Activated naive CD8-positive, alpha-beta T cell treated with anti-CD3 and anti-CD28 coated beads for 36 hours (primary cell): Measurements from ENCODE around the gene S100A2. TPM values are rescaled to one million over a fixed set of nuclear protein-coding genes. Genes with fewer than 3 reads are reported as not detected.
"Not testable (repeated sequence)": the region's sequence is repeated elsewhere in the genome, so short reads cannot be mapped to it uniquely, and the experiment has no call there.

Experiments
- DNase-seq: peaks from one replicate; pipeline ENCODE4 v3.0.0; 2021
- H3K27ac Mint-ChIP-seq: one replicate; pipeline ENCODE4 v1.8.0; 2022; ENCODE audit warnings: mild to moderate bottlenecking, moderate library complexity, mixed read lengths
- H3K27me3 Mint-ChIP-seq: one replicate; pipeline ENCODE4 v1.8.0; 2022; ENCODE audit warnings: mild to moderate bottlenecking, mixed read lengths
- H3K36me3 Mint-ChIP-seq: one replicate; pipeline ENCODE4 v1.8.0; 2021; ENCODE audit warnings: mild to moderate bottlenecking, mixed read lengths
- H3K4me1 Mint-ChIP-seq: one replicate; pipeline ENCODE4 v1.8.0; 2021; ENCODE audit warnings: mixed read lengths
- H3K4me3 Mint-ChIP-seq: one replicate; pipeline ENCODE4 v1.8.0; 2022; ENCODE audit warnings: mild to moderate bottlenecking, moderate library complexity, mixed read lengths
- H3K9me3 Mint-ChIP-seq: one replicate; pipeline ENCODE4 v1.8.0; 2022; ENCODE audit warnings: mixed read lengths
- total RNA-seq, 2 experiments: library from RNA; stranded (reverse); gene quantifications; one replicate each; pipeline ENCODE4 v1.2.3, GENCODE V29; 2021

S100A2 gene
- total RNA-seq, 2 experiments from 2014 or later, result 0.60 TPM; not detected in 1

DNA sequence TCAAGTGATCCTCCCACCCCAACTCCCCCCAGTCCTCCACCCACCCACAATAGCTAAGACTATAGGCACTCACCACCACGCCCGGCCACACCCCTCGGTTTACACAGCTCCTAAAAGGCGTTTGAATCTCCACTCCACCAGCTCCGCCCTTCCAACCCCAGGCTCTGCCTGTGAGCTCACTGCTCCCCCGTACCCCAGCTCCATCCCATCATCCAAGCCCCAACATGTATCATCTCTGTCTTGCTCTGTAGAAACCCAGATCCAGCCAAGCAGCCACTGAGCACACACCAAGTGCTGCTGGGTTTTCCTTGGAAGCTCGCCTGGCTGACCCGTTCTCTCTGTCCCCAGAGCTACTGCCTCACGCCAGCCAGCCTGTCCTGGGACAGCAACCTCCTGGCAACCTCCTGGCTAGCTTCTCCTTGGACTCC, 12.0 kb upstream of the S100A2 start:
- Mint-ChIP-seq H3K27me3 (peaks cover 36% of the 10 kb centered on the region), H3K27ac (no peak overlapping the region), H3K9me3 (no peaks in the 10 kb centered on the region), H3K36me3 (no peaks in the 10 kb centered on the region), H3K4me3 (no peak overlapping the region), H3K4me1 (peaks cover 11% of the 10 kb centered on the region)
- no peak for DNase-seq

- peaks cover 15% of the 10 kb centered on the region for H3K4me1 Mint-ChIP-seq
- H3K36me3 Mint-ChIP-seq, result no peaks in the 10 kb centered on the region
- no peaks in the 10 kb centered on the region for H3K9me3 Mint-ChIP-seq
- H3K27ac Mint-ChIP-seq, result no peak overlapping the region
- DNase-seq, result no peak
- H3K4me3 Mint-ChIP-seq, result no peak overlapping the region
- H3K27me3 Mint-ChIP-seq, result peaks cover 36% of the 10 kb centered on the region
These were observed 11.5 kb upstream of the S100A2 start for GRCh38 chr1:153577138-153577537.

GRCh38 chr1:153575497-153575896, 9.9 kb upstream of the S100A2 start:
- DNase-seq, H3K9me3 Mint-ChIP-seq, H3K27ac Mint-ChIP-seq, H3K36me3 Mint-ChIP-seq, H3K4me3 Mint-ChIP-seq: not testable (repeated sequence)
- peaks cover 36% of the 10 kb centered on the region for H3K27me3 Mint-ChIP-seq
- peaks cover 20% of the 10 kb centered on the region for H3K4me1 Mint-ChIP-seq

DNA sequence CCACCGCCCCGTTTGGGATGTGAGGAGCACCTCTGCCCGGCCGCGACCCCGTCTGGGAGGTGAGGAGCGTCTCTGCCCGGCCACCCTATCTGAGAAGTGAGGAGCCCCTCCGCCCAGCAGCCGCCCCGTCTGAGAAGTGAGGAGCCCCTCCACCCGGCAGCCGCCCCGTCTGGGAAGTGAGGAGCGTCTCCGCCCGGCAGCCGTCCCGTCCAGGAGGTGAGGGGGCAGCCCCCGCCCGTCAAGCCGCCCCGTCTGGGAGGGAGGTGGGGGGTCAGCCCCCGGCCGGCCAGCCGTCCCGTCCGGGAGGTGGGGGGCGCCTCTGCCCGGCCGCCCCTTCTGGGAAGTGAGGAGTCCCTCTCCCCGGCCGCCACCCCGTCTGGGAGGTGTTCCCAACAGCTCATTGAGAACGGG, 9.4 kb upstream of the S100A2 start:
- Mint-ChIP-seq H3K4me1 (peaks cover 20% of the 10 kb centered on the region), H3K27me3 (peaks cover 36% of the 10 kb centered on the region)
- not testable (repeated sequence) for H3K9me3 Mint-ChIP-seq, H3K36me3 Mint-ChIP-seq, H3K4me3 Mint-ChIP-seq, DNase-seq, H3K27ac Mint-ChIP-seq

DNA sequence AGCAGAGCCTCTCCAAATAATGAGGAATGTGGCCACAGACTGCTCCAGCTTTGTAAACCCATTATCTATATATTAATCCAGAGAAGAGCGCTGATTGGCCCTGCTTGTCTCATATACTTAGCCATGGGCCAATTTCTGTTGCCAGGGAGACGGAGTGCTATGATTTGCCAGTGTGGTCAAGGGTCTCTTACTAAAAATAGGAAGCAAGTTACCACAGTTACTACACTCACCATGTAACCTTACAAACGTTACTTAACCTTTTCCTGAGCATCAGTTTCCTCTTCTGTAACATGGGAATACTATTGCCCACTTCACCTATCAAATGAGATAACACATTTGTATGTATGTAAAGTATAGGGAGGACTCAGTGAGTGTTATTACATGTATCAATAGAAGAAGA, 7.7 kb upstream of the S100A2 start:
- peaks cover 28% of the 10 kb centered on the region for H3K27me3 Mint-ChIP-seq
- H3K4me3 Mint-ChIP-seq, result no peak overlapping the region
- no peaks in the 10 kb centered on the region for H3K36me3 Mint-ChIP-seq
- H3K9me3 Mint-ChIP-seq, result no peaks in the 10 kb centered on the region
- DNase-seq, result no peak
- peaks cover 29% of the 10 kb centered on the region for H3K4me1 Mint-ChIP-seq
- H3K27ac Mint-ChIP-seq, result peak overlapping the region; percentile 76

GRCh38 chr1:153572569-153573015, 6.9 kb upstream of the S100A2 start:
- no peak overlapping the region for H3K4me3 Mint-ChIP-seq
- H3K27me3 Mint-ChIP-seq, result peaks cover 21% of the 10 kb centered on the region
- no peaks in the 10 kb centered on the region for H3K36me3 Mint-ChIP-seq
- H3K9me3 Mint-ChIP-seq, result no peaks in the 10 kb centered on the region
- peaks cover 36% of the 10 kb centered on the region for H3K4me1 Mint-ChIP-seq
- peak overlapping the region; percentile 76 for H3K27ac Mint-ChIP-seq
- peak; percentile 63 for DNase-seq

GRCh38 chr1:153571706-153572105, 6.1 kb upstream of the S100A2 start:
- no peaks in the 10 kb centered on the region for H3K36me3 Mint-ChIP-seq
- no peak overlapping the region for H3K4me3 Mint-ChIP-seq
- H3K4me1 Mint-ChIP-seq, result peaks cover 42% of the 10 kb centered on the region
- no peak overlapping the region for H3K27ac Mint-ChIP-seq
- H3K9me3 Mint-ChIP-seq, result no peaks in the 10 kb centered on the region
- no peak for DNase-seq
- H3K27me3 Mint-ChIP-seq, result peaks cover 12% of the 10 kb centered on the region

DNA sequence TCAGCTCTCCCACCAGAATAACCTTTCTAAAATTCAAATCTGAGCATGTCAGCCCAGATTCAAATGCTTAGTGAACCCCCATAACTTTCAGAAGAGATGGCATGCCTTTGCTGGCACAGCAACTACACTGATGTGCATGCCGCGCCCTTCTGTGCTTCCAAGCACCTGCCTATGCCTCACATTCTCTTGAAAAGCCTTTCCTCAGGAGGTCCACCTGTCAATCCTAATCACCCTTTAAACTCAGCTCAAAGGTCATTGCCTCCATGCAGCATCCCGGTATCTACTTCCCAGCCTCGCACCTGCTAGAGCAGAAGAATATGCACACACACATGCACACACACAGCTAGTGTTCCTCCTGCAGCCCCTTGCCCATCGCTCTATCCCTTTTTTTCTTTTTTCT, 5.2 kb upstream of the S100A2 start:
- Mint-ChIP-seq H3K4me3 (no peak overlapping the region), H3K4me1 (peaks cover 48% of the 10 kb centered on the region), H3K9me3 (no peaks in the 10 kb centered on the region), H3K27ac (no peak overlapping the region), H3K36me3 (no peaks in the 10 kb centered on the region), H3K27me3 (peaks cover 4% of the 10 kb centered on the region)
- no peak for DNase-seq

DNA sequence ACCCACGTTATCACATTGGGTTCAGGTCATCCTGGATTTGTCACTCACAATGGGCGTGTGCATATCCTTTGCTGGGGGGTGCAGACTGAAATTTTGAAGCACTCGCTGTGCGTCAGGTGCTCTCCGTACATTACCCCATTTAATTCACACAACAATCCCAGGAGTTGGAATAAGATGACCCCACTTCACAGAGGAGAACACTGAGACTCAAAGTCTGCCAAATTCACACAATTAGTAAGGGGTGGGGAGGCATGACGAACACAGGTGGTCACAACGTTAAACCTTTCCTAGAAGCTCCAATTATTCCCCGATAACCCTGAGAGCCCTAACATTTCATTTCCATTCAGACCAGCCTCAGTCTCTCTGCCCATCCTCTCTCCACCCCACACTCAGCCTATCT, 3.8 kb upstream of the S100A2 start:
- Mint-ChIP-seq H3K36me3 (no peaks in the 10 kb centered on the region), H3K27ac (no peak overlapping the region), H3K4me1 (peaks cover 53% of the 10 kb centered on the region), H3K4me3 (no peak overlapping the region), H3K9me3 (no peaks in the 10 kb centered on the region), H3K27me3 (peaks cover 4% of the 10 kb centered on the region)
- no peak for DNase-seq

DNA sequence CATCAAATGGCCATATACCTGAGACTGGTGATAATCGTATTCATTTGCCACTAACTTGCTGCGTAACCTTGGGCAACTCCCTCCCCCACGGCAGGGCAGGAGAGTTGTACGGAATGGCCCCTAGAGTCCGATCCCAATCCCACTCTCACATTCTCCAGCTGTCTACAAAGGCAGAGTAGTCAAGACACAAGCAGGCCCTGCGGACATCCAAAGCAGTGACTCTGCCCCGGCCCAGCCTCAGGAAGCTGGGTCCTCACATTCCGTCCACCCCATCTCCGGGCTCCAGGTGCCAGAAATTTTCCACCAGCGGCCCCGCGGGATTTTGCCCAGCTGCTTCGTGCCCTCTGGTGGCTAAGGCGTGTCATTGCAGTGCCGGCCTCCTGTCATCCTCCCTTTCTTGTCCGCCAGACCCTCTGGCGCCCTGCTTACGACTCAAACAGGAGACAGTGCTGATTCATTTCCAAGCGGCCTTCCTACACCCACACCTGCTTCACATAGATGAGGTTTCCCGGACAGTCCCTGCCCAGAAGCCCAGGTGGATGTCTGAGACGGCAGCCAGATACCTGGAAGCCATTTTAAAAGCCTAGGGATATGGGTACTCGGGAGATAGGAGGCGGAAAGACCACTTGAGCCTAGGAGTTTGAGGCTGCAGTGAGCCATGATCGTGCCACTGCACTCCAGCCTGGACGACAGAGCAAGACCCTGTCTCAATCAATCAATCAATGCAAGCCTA, 2.9 kb upstream of the S100A2 start:
- Mint-ChIP-seq H3K9me3 (no peaks in the 10 kb centered on the region), H3K4me3 (peak overlapping the region; percentile 33), H3K36me3 (no peaks in the 10 kb centered on the region), H3K4me1 (peaks cover 49% of the 10 kb centered on the region), H3K27me3 (peaks cover 4% of the 10 kb centered on the region), H3K27ac (peak overlapping the region; percentile 62)
- DNase-seq, result peak; percentile 80

DNA sequence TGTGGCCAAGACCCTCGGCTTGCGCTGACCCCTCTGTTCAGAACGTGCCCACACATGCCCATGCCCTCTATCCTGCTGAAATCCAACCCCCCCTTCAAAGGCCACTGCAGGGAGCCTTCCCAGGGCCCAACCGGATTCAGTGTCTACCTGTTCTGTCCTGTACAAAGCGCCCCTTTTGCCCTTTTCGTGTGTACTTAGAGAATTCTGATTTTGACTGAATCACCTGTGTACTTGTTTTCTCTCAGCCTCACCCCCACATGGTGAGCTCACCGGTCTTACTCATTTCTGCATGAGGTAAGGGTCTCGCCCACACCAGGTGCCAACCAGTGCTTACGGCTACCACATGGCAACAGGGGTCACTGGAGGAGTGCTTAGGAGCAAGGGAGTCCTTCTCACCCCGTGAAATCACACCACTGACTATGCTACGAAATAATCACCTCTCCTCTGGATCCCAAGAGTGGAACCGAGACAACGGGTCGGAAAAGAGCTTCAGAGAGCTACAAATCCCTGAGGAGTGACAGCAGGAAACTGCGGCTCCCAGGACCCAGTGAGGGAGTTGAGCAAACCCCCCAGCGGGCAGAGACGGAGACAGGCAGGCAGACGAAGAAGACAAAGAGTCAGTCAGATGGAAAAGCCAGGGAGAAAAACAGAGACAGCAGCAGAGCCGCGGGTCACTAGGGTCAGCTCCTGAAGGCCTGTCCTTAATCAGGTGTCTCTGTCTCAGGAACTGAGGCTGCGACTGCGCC, 2.1 kb upstream of the S100A2 start:
- H3K4me3 Mint-ChIP-seq, result no peak overlapping the region
- peak; percentile 50 for DNase-seq
- peaks cover 44% of the 10 kb centered on the region for H3K4me1 Mint-ChIP-seq
- H3K27me3 Mint-ChIP-seq, result peaks cover 4% of the 10 kb centered on the region
- H3K36me3 Mint-ChIP-seq, result no peaks in the 10 kb centered on the region
- H3K9me3 Mint-ChIP-seq, result no peaks in the 10 kb centered on the region
- peak overlapping the region; percentile 16 for H3K27ac Mint-ChIP-seq

DNA sequence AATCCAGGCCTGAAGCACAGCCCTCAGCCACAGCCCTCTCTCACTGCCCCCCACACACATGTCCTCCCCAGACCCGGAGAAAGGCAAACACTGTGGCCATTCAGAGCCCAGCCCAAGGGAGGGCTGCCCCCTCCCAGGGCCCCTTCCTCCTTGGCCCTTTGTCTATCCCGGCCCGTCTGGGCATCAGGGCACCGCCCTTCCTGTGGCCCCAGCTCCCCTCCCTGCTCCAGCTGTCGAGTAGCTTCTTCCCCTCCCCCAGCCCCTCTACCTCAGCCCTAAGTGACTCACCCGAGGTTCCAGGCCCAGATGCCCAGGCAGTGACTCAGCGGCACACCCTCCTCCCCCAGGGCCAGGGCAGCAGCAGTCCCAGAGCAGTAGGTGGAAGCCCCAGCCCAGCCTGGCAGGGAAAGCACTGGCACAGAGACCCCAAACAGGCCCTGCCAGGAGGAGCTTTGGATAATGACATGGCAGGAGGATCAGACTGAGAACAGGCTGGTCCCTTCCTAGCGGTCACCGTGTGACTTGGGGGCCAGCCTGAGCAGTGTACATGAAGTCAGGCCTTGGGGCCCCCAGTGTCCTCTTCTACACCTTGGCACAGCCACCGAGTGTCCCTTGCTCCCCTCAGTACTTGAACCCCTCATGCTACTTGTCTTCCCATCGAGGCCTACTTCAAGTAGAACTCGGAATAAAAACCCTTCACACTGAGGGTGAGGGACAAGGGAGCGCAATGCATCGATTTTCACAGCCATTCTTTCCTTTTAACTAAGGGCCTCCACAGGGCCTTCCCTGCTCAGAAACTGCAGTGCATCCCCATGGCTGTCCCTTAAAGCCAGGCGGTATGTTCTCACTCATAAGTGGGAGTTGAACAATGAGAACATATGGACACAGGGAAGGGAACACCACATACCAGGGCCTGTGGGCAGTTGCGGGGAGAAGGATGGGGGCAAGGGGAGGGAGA, 1.0 kb upstream of the S100A2 start:
- Mint-ChIP-seq H3K9me3 (no peaks in the 10 kb centered on the region), H3K27me3 (peaks cover 4% of the 10 kb centered on the region), H3K36me3 (no peaks in the 10 kb centered on the region), H3K4me3 (peak overlapping the region; percentile 24), H3K27ac (peak overlapping the region; percentile 82), H3K4me1 (peaks cover 35% of the 10 kb centered on the region)
- DNase-seq, result peak; percentile 89

DNA sequence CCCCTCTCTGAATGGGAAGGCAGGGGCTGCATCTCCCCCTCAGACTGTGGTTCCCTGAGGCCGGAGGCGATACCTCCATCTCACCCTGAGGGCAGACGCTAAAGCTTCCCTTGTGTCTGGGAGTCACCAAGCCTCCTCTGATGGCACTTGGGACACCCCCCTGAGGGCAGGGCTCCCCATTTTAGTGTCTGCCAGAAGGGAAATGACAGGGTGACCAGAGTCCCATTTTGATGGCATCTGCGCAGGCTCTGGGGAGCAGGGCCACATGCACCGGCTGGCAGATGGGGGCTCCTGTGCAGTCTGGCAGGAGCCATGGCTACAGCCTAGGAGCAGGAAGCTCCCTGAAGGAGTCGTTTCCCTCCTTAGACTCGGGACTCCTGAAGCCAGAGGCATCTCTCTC, 1.7 kb downstream of the S100A2 start:
- Mint-ChIP-seq H3K4me1 (peaks cover 30% of the 10 kb centered on the region), H3K27ac (no peak overlapping the region), H3K36me3 (no peaks in the 10 kb centered on the region), H3K9me3 (no peaks in the 10 kb centered on the region), H3K4me3 (no peak overlapping the region), H3K27me3 (no peaks in the 10 kb centered on the region)
- DNase-seq, result no peak

- H3K9me3 Mint-ChIP-seq, result no peaks in the 10 kb centered on the region
- H3K4me3 Mint-ChIP-seq, result no peak overlapping the region
- no peak overlapping the region for H3K27ac Mint-ChIP-seq
These were observed 2.2 kb downstream of the S100A2 start for GRCh38 chr1:153563483-153563901.

DNA sequence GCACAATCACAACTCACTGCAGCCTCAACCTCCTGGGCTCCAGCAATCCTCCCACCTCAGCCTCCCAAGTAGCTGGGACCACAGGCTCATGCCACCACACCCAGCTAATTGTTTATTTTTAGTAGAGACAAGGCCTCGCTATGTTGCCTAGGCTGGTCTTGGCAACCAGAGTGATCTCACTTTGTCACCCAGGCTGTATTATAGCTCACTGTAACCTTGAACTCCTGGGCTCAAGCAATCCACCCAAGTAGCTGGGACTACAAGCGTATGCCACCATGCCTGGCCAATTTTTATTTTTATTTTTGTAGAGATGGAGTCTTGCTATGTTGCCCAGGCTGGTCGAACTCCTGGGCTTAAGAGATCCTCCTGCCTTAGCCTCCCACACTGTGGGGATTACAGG, 3.6 kb downstream of the S100A2 start:
- not testable (repeated sequence) for H3K27ac Mint-ChIP-seq, H3K27me3 Mint-ChIP-seq, H3K36me3 Mint-ChIP-seq, H3K9me3 Mint-ChIP-seq, H3K4me3 Mint-ChIP-seq, DNase-seq
- peaks cover 14% of the 10 kb centered on the region for H3K4me1 Mint-ChIP-seq

More at GRCh38 chr1:153563483-153563901, 2.2 kb downstream of the S100A2 start:
- no peak for DNase-seq
- Mint-ChIP-seq H3K27me3 (no peaks in the 10 kb centered on the region), H3K36me3 (no peaks in the 10 kb centered on the region), H3K4me1 (peaks cover 26% of the 10 kb centered on the region)
